ENCODE data around the gene SLC35B1. TPM values are rescaled to one million over a fixed set of nuclear protein-coding genes. Genes with fewer than 3 reads are reported as not detected.
A peak's percentile ranks its signal among the peaks of the same experiment; 100 is the strongest.

SLC35B1 gene
- total RNA-seq, 1 donor from 2014 or later: 44.5 TPM

DNA sequence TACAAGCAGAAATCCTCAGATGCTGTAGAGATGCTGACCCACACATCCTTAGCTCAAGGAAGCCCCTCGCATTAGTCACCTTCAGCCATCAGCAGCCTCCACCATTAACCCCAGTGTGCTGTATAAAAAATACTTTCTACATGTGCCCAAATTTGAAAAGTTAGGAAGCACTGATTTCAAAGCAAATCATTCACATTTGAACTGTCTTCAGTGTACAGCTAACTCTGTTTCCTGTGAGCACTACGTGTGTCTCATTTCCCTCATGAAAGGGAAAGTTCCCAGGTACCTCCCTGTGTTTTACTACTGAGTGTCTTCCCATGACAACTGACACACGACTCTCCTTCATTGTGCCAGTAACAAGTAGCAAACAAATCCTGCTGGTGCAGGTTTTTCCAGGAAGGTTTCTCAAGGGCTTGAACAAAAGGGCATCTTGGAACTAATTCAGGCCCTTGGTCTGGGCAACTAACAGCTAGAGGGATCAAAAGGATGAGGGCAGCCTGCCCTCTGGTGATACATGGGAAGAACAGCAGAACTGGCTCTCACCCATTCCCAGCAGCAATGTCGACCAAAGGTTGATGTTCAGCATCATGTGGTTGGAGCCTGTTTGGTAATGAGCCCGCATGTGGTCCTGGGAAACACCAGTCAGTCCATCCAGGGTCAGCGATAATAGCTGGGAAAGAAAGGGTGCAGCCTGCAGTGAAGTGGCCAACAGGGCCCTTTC, 4.0 kb downstream of the SLC35B1 start:
- no peak for DNase-seq (ENCODE audit: low spot score)

DNA sequence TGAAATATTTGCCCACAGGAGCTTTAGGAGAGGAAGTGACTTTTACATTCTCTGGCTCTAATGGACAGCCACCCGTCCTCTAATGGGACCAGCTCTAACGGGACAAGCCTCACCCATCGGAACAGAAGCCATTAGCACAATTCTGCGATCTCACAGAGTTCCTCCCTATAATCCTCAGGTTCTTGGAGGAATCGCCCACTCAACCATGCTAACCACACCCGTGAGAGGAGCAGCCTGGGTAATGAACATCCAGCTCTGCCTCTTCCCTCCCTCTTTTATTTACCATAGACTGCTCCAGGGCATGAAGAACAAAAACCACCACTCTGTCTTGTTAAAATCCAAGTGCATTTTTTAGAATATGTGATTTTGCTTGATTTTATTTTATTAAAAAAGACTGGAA, 6.8 kb downstream of the SLC35B1 start:
- no peak for DNase-seq (ENCODE audit: low spot score)

DNA sequence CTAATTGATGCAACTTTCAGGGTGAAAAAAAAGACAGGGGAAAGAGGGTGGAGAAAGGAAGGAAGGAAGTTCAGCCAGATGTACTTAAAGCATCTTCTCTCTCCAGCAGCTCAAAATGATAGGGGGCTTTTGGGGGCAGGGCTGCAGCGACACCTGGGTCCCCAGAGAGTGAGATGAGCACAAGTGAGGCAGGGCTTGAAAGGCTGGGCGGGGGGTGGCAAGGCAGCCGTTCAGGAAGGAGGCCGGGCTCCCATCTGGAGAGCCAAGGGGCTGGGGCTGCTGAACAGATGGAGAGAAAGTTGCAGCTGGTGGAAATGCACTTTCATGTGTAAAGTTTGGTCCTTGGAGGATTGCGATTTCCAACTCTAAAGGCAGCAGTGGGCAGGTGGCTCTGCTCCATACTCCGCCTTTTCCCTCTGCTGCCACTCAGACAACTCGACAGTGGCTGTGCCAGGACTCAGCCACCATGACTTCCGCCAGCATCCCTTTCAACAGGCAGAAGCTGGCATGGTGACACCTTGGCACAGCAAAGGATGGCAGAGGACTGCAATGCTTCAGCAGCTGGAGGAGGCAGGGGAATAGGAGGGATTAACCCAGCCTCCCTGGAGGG, 7.7 kb downstream of the SLC35B1 start:
- no peak for DNase-seq (ENCODE audit: low spot score)

DNA sequence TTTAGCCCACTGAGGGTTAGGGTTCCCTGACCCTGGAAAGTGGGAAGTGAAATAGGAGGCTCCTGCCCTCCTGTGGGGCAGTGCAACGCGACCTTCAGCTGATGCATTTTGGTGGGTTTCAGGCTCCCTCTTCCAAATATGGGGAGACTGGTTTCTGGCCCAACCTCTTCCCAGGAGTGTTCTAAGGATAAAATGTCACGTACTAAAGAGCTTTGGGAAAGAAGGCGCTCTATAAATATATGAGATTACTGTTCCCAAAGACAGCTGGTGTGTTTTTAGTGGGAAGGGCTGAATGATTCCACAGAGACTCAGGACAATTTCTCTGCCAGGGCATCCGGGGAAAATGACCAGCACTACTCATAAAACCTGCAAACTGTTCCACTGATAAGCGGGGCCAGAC, 9.8 kb downstream of the SLC35B1 start:
- DNase-seq (ENCODE audit: low spot score): peak; percentile 26

DNA sequence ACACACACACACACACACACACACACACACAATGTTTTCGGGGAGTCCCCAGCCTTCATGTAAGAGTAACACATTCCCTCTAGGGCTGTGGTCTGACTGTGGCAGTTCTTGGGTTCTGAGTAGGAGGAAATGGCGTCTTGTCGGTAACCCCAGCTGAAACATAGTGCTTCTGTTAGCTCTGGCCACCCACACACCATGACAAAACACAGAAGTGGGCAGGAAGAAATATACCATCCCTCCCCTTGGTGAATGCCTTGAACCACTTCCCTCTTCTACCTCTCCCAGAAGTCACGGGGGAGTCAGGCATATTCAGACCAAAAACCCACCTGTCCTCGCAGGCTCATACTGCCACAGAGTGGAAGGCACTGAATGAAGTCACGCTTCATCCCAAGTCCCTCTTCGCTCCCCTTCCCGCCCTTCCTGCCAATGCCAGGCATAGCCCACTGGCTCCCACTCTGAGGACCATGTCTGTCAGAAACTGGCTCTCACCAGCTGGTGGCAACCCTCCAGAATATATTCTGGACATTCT, 11.5 kb downstream of the SLC35B1 start:
- DNase-seq (ENCODE audit: low spot score): peak; percentile 67

DNA sequence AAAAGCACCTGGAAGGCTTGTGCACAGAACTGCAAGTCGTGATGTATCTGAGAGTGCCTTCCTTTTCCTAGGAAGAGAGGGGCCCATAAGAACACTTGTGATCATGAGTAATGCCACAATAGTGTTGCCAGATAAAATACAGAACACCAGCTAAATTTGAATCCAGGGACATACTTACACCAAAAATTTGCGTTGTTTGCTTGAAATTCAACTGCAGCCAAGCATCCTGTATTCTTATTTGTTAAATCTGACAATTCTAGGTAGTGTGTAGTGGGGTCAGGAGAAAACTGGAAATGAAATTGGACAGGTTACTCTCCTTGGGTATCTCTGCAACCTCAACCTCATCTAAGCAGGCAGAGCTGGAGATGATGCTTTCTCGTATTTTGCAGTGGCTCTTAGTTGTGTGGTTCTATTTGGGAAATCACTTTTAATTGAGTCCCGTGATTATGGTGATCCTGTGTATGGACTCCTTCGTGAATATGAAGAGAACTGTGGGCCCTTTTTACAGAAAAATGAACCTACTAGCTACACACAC, 12.0 kb downstream of the SLC35B1 start:
- DNase-seq (ENCODE audit: low spot score): no peak

DNA sequence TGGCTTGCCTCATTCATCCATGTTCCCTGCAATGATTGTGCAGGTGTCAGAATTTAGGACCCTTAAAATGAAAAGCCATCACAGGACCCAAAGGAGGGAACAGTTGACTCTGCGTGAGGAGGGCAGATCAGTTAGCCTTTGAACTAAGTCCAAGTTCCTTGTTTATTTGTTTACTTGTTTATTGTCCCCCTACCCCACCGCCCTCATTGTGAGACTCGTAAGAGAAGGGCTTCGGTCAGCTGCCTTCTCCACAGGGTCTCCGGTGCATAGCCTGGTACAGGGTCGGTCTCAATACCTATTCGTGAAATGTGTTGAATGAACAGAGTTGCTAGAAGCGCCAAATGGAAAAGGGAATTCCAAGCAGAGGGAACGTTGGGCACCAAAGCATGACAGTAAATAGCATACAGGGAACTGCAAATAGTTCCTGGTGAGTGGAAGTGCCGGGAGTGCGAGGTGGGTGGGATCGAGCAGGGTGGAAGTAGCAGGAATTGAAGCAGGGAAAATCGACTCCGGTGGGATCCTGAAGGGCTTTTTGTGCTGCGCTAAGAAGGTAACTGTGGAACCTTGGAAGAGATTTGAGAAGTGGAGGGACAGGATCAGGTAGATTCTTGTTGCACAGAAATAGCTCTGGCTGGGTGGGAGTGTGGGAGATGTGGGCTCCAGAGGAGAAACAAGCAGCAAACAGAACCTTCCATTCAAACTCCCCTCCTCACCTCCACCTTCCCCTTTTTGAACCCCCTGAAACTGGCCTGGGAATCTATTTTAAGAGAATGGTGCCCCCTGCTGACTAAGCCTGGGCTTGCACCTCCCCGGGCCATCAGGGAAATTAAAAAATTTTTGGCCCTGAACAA, 12.7 kb downstream of the SLC35B1 start:
- peak; percentile 53 for DNase-seq (ENCODE audit: low spot score)

DNA sequence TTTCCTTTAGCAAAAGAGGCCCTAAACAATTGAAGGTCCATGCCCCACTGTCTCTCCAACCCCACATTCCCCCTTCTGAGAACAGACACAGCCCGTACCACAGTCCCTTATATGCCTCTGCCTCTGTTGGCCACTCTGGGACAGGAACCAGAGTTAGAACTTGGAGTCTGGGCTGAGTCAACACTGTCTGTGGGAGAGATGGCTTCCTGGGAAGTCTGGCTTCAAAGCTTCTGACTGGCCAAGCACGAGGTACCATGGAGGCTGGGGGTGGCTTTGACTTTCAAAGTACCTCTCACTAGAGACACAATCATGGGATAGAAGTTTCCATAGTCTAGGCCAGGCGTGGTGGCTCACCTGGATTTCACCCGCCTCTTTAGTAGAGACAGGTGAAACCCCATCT, 15.0 kb downstream of the SLC35B1 start:
- DNase-seq (ENCODE audit: low spot score): no peak

DNA sequence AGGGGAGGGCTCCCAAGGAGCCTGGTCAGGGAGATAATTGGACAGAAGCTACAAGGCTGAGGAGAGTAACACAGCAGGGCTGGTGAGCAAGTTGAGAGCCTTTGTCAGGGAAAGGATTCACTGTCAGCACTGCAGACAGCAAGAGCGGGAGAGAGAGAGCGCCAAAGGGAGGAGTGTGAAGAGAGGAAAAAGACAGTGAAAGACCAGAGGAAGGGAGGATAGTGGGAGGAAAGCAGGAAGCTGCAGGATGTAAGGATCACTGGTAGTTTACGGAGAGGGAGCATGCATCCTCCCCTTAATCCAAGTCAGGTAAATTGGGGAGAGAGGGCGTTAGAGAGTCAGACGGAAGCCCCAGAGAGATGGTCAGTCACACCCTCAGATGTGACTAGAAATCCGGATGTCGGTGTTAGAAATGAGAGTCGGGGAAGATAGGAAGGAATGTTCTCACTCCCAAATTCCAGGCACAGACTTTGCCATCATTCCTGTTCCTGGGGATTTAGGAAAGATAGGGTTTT, 16.0 kb downstream of the SLC35B1 start:
- peak; percentile 33 for DNase-seq (ENCODE audit: low spot score)

DNA sequence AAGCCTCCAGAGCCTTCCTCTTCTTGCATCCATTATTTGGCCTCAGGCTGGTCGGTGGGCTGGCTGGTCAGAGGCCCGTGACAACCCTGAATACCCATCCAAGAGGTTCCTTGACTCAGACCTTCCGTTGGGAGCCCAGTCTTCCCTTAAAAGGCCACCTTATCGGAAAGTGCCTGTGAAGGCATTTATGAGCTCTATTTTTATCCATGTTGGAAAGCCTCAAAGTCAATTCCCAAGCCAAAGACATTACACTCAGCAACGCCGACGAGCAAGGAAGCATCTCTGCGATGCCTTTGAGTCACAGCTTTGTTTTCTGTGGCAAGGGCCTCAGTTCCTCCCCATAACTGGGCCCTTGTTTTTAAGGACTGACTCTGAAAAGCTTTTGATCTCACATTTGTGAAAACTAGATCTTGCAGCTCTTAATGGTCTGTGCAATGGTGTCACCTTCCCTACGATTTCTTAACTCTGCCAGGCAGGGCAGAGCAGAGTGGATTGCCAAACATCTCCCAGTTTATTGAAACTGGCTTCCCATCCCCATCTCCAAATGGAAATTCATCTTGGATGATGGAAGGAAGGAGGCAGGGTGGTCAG, 16.6 kb downstream of the SLC35B1 start:
- peak; percentile 73 for DNase-seq (ENCODE audit: low spot score)

DNA sequence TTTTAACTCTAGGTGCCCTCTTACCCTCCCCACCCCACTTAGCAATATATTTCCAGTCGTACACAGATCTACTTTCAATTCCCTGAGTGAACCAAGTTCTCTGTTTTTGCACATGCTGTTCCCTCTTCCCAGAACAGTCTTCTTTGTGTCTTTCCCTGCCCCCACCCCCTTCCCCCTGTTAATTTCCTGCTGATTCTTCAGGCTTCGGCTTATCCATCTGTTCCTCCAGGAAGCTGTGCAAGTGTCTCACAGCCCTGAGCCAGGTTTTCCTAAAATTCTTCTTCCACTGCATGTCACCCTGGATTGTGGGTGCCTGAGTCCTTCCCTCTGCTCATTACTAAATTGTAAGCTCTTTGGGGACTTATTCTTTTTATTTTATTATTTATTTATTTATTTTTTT, 17.5 kb downstream of the SLC35B1 start:
- DNase-seq (ENCODE audit: low spot score): peak; percentile 14

DNA sequence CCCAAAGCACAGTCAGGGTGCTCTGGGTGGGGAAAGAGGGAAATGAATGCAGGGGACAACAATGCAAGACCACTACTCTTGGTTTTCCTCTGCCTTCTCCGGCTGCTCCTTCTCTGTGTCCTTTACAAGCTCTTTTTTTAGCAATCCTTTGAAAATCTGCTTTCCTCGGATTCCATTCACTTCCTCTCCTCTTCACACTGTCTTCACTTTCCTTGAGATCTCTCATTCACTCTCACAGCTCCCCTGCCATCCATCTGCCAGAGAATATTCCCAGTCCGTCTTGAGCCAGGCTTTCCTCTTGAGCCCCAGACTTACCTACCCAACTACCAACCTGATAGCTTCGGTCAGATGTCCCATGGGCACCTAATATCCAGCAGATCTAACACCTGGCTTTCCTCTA, 18.9 kb downstream of the SLC35B1 start:
- no peak for DNase-seq (ENCODE audit: low spot score)

DNA sequence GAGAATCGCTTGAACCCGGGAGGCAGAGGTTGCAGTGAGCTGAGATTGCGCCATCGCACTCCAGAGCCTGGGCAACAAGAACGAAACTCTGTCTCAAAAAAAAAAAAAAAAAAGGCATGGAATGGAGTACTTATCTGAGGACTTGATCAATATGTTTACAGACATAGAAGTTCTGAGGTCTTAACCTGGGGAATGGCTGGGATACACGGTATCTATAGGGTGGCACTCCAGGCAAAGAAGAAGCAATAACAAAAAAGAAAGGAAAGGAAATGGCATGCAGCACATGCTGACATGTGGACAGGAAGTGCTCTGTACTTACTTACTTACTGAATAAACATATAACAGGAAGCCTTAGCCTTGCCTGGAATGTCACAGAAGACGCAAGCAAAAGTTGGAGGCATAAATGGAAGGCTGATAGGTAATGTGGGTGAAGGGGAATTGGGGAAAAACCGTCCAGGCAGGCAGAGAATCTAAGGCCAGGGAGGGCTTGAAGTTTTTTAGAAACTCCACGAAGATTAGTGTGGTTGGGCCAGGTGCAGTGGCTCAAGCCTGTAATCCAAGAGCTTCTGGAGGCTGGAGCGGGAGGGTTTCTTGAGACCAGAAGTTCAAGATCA, 19.8 kb downstream of the SLC35B1 start:
- peak; percentile 18 for DNase-seq (ENCODE audit: low spot score)

DNA sequence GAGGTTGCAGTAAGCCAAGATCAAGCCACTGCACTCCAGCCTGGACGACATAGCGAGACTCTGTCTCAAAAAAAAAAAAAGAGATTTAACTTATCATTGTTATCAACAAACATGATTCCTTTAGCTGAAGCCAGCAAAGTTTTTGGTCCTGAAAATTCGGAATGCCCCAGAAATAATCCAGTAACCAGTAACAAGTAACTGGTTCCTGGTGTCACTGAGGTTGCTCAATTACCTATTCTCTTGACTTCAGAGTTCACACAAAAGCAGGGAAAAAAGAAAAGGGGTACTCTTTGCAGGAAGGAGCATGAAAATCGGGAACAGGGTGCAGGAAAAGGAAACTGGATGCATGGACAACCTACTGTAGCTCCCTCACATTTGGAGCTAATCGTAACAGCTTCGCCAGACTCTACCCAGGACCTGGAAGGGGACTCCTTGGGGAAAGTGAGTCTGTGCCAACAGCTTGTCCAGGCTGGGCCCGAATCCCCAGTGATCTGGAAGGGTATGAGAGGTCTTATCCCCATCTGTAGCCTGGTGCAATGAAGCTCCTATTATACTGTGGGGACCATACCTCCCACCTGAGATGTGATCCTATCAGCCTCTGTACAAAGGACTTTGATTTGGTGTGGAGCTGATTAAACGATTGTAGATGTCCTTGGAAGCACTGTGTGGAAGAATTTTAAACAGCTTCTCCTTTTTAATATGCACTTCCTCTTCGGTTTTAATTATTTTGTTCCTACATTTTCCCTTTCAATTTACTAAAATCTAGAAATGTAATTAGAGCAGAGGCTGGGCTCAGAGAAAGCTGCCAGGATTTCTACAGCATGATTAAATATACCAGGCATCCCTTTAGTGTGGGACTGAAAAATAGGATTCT, 26.4 kb downstream of the SLC35B1 start:
- DNase-seq (ENCODE audit: low spot score): no peak

DNA sequence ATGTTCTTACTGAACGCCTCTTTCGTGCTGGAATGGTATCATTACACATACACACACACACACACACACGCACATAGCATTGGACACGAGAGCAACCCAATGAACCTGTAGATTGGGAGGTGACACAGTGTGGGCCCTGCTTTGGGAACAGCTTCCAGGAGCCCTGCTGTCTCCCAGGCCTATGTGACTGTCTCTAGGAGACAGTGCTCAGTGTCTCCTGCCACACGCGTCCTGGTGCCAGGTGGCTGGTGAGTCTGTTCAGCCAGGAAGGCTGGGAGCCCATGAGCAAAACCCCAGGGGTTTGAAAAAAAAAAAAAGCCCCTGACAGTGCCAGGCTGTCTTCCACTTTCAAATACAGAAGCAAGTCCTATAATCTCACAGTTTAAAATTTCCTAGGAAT, 27.4 kb downstream of the SLC35B1 start:
- DNase-seq (ENCODE audit: low spot score): no peak

DNA sequence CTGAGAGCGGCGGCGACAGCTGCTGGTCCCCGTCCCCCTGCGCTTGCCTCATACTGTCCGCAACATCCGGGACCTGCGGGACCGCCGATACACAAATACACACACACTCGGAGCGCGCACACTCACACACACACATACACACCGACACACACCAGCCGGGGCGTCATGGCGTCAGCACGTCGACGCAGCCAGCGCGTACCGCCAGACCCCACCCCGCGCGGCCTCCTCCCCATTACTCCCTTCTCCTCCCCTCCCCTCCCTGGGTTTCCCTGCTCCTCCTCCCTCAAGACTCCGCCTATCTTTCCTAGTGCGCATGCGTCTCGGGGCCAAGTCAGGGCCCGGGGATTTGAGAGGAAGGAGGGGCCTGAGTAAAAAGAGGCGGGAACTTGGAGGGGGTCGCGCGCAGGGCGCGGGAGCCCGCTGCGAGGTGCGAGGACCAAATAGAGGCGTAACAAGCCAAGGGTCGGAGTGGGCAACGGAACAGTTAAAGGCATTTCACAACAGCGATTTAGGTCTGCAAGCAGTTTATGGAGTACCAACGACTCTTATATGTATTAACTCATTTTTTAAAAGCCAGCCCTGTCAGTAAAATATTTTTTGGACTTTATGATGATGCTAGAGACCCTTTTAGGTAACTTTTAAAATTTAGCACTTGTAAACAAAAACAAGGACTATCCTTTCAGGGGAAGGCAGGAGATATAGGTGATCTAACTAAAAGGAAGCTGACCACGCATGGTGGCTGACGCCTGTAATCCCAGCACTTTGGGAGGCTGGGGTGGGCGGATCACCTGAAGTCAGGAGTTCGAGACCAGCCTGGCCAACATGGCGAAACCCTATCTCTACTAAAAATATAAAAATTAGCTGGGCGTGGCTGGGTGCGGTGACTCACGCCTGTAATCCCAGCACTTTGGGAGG, 29.6 kb downstream of the SLC35B1 start, which contains the start of gene SPOP:
SPOP (minus strand) TSS at position 165 of the 915 bp plus-strand sequence. CDS start 55,287 bp downstream, outside the sequence.
- peak; percentile 100 for DNase-seq (ENCODE audit: low spot score)

DNA sequence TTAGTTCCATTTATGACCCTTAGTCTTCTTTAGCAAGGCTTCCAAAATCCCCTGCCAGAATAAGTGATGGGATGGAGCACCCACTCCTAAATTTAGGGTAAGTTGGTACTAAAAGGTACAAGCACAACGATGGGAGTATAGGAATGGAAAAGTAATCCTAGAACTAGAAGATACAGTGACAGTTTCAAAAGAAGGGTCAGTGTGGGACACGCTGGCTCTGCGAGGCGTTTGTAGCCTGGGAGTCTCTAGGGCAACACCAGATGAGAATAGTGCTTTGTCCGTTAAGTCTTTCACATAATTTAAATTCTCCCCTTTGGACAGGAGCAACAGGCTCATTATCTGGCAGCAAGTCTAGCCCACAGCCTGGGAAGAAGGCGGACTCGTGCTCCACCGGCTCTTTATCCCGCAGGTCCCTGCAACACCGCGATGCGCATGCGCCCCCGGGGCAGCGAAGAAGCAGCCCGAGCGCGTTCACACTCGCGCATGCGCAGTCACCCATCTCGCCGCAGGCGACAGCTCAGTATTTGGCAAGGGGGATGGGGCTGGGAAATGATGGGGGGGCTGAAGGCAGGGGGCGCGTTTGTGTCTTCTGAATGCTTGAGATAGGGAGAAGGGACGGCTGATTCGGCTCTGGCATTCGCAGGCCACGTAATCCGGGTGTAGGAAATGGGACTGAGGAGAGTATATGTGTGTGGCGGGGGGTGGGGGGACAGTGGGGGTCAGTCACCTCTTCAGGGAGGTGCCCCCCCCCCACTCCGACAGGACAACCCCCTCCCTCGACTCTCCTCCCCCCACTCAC, 30.4 kb downstream of the SLC35B1 start:
- peak; percentile 99 for DNase-seq (ENCODE audit: low spot score)
